Lower leg skin (tissue), 4 donors: ENCODE measurements around the gene TUBB1. TPM values are rescaled to one million over a fixed set of nuclear protein-coding genes. Genes with fewer than 3 reads are reported as not detected.

ENCODE experiments used
- DNase-seq, 2 donors: peaks; one replicate each; pipeline ENCODE4 v3.0.0-alpha.2; 2019; ENCODE audit warnings: low spot score in 2 of 2
- H3K4me3 ChIP-seq: fragments of 200-600 bp; sonication (generic); 2 replicates; pipeline ENCODE4 v1.5.1; 2017; ENCODE audit warnings: mild to moderate bottlenecking, low read depth; ENCODE audit not compliant: poor library complexity, severe bottlenecking
- POLR2A ChIP-seq, 2 donors: fragments of 450-650 bp; IDR thresholded peaks; one replicate each; pipeline ENCODE4 v1.6.1; 2016 to 2017; ENCODE audit warnings: antibody characterized with exemption in 2 of 2, mild to moderate bottlenecking in 1 of 2, moderate library complexity in 1 of 2
- WGBS, 2 donors: methylation state at CpG; one replicate each; pipeline ENCODE4 v1.1.5; 2018; 5-methylcytosine and 5-hydroxymethylcytosine counted together
- intact Hi-C: fragments of 100-400 bp; cut with DNase I; formaldehyde crosslinking; loops from one replicate; pipeline ENCODE4 v1.15.0; 2023; ENCODE audit warnings: low total_unique reads
- total RNA-seq, 4 donors: library from RNA; depleted of rRNA; stranded (reverse); fragments of >200 nt; gene quantifications; one replicate each; pipeline ENCODE4 v1.1.0, GENCODE V29; 2016
- TF ChIP-seq, protein P1 (sequence below), 3 donors: fragments of 450-650 bp; IDR thresholded peaks; one replicate each; pipeline ENCODE4 v1.5.1; 2016; ENCODE audit warnings: antibody characterized with exemption in 3 of 3, mild to moderate bottlenecking in 3 of 3, moderate library complexity in 2 of 3

TUBB1 gene
- total RNA-seq, 4 donors from 2014 or later: 0.04 TPM; not detected in 3

DNA sequence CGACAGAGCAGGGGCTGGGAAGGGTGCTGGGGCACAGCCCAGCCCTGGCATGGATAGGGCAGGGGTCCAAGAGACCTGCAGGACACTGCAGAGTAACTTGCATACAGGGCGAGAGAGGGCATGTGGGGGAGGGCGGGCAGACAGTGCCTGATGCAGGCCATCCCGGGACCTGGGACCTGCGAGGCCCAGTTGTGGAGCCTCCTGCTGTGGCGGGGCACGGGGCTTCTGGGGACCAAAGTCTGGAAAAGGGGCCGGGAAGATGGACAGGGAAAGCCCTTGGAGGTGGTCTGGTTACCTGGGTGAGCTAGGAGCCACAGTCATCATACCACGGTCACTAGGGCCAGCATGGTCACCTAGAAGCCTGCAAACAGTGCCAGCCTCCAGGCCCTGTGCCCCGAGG is 412 bp upstream of the TUBB1 start:
- DNase-seq: no peak
- WGBS, 2 donors: 91 to 92% methylated on average over 10 of the region's 10 CpGs
- intact Hi-C loops: no loop called here
- TF ChIP-seq, protein P1, sequence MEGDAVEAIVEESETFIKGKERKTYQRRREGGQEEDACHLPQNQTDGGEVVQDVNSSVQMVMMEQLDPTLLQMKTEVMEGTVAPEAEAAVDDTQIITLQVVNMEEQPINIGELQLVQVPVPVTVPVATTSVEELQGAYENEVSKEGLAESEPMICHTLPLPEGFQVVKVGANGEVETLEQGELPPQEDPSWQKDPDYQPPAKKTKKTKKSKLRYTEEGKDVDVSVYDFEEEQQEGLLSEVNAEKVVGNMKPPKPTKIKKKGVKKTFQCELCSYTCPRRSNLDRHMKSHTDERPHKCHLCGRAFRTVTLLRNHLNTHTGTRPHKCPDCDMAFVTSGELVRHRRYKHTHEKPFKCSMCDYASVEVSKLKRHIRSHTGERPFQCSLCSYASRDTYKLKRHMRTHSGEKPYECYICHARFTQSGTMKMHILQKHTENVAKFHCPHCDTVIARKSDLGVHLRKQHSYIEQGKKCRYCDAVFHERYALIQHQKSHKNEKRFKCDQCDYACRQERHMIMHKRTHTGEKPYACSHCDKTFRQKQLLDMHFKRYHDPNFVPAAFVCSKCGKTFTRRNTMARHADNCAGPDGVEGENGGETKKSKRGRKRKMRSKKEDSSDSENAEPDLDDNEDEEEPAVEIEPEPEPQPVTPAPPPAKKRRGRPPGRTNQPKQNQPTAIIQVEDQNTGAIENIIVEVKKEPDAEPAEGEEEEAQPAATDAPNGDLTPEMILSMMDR (IDR thresholded peaks at IDR 0.05): no peak
- no peak for TF ChIP-seq POLR2A (IDR thresholded peaks at IDR 0.05)
- no peak overlapping the region for H3K4me3 ChIP-seq

- intact Hi-C loops: no loop called here
- no peak overlapping the region for H3K4me3 ChIP-seq
- no peak for DNase-seq
- 50 to 53% methylated on average over 5 of the region's 5 CpGs for WGBS, 2 donors
- TF ChIP-seq POLR2A (IDR thresholded peaks at IDR 0.05): no peak
- TF ChIP-seq, protein P1 (IDR thresholded peaks at IDR 0.05): no peak
Observed at GRCh38 chr20:59020938-59021551, 1.8 kb downstream of the TUBB1 start.

- H3K4me3 ChIP-seq: no peak overlapping the region
- no peak for DNase-seq
- WGBS, 2 donors: 91 to 94% methylated on average over 15 of the region's 15 CpGs
- intact Hi-C loops: no loop called here
- TF ChIP-seq, protein P1 (IDR thresholded peaks at IDR 0.05): no peak
- TF ChIP-seq POLR2A (IDR thresholded peaks at IDR 0.05): no peak
Observed at GRCh38 chr20:59022754-59023153, 3.5 kb downstream of the TUBB1 start.

GRCh38 chr20:59023616-59024015 is 4.4 kb downstream of the TUBB1 start:
- H3K4me3 ChIP-seq: no peak overlapping the region
- 87 to 96% methylated on average over 13 of the region's 13 CpGs for WGBS, 2 donors
- intact Hi-C loops: no loop called here
- TF ChIP-seq, protein P1 (IDR thresholded peaks at IDR 0.05): no peak
- DNase-seq: no peak

DNA sequence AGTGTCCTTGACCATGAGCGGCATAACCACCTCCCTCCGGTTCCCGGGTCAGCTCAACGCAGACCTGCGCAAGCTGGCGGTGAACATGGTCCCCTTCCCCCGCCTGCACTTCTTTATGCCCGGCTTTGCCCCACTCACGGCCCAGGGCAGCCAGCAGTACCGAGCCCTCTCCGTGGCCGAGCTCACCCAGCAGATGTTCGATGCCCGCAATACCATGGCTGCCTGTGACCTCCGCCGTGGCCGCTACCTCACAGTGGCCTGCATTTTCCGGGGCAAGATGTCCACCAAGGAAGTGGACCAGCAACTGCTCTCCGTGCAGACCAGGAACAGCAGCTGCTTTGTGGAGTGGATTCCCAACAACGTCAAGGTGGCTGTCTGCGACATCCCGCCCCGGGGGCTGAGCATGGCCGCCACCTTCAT is 4.9 kb downstream of the TUBB1 start:
- DNase-seq: no peak
- intact Hi-C loops: no loop called here
- H3K4me3 ChIP-seq: no peak overlapping the region
- no peak for TF ChIP-seq POLR2A (IDR thresholded peaks at IDR 0.05)
- TF ChIP-seq, protein P1 (IDR thresholded peaks at IDR 0.05): no peak
- 91 to 94% methylated on average over 24 of the region's 24 CpGs for whole genome bisulfite sequencing, 2 donors

- DNase-seq: no peak
Observed at GRCh38 chr20:59025086-59025485, 5.9 kb downstream of the TUBB1 start.

More at GRCh38 chr20:59025086-59025485, 5.9 kb downstream of the TUBB1 start:
- no peak overlapping the region for H3K4me3 ChIP-seq
- WGBS, 2 donors: 55 to 70% methylated on average over 2 of the region's 2 CpGs
- TF ChIP-seq, protein P1 (IDR thresholded peaks at IDR 0.05): no peak
- no peak for TF ChIP-seq POLR2A (IDR thresholded peaks at IDR 0.05)
- intact Hi-C loops: no loop called here
